ENCODE results near the gene CLK3. TPM values are rescaled to one million over a fixed set of nuclear protein-coding genes. Genes with fewer than 3 reads are reported as not detected.
"Not testable (repeated sequence)": the region's sequence is repeated elsewhere in the genome, so short reads cannot be mapped to it uniquely, and the experiment has no call there.

The CLK3 gene
- total RNA-seq, 1 donor from 2014 or later: 76.0 TPM

DNA sequence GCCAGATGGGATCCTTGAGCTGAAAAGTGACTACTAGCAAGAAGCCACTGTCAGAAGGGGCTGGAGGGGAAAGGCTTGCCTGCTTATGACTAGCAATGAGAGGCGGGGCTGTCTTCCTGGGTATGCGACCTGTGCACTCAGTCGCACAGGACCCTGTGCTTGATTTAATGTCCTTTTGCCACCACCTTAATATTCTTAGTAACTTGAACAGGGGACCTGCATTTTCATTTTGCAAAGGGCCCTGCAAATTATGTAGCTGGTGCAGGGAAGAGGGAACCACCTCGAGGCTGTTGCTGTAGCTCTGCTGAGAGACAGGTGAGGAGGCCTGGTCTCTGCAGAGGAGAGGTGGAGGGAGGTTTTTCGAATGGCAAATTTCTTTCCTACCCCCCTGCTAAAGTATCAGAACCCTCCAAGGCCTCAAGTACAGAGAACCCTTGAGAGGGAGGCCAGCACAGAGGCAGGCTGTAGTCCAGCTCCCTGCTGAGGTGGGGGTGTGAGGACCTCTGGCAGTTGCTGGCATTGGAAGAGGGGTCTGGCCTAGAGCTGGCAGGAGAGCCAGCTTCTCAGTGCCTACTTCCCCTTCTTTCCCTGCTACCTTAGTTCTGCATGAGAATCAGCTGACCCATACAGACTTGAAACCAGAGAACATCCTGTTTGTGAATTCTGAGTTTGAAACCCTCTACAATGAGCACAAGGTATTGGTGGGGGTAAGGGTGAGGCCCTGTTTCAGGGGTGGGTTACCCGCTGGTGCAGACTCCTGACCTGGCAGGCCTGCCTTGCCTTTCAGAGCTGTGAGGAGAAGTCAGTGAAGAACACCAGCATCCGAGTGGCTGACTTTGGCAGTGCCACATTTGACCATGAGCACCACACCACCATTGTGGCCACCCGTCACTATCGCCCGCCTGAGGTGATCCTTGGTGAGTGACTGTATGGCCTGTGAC, 11.4 kb downstream of the CLK3 start:
- H3K4me1 Mint-ChIP-seq (ENCODE audit: low read depth): no peaks in the 10 kb centered on the region
- TF ChIP-seq, protein P1, sequence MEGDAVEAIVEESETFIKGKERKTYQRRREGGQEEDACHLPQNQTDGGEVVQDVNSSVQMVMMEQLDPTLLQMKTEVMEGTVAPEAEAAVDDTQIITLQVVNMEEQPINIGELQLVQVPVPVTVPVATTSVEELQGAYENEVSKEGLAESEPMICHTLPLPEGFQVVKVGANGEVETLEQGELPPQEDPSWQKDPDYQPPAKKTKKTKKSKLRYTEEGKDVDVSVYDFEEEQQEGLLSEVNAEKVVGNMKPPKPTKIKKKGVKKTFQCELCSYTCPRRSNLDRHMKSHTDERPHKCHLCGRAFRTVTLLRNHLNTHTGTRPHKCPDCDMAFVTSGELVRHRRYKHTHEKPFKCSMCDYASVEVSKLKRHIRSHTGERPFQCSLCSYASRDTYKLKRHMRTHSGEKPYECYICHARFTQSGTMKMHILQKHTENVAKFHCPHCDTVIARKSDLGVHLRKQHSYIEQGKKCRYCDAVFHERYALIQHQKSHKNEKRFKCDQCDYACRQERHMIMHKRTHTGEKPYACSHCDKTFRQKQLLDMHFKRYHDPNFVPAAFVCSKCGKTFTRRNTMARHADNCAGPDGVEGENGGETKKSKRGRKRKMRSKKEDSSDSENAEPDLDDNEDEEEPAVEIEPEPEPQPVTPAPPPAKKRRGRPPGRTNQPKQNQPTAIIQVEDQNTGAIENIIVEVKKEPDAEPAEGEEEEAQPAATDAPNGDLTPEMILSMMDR (IDR thresholded peaks at IDR 0.05; ENCODE audit: unreplicated experiment): no peak
- peaks cover 11% of the 10 kb centered on the region for H3K36me3 Mint-ChIP-seq (ENCODE audit: insufficient read depth)
- no peaks in the 10 kb centered on the region for H3K9me3 Mint-ChIP-seq (ENCODE audit: low read depth)
- no peak overlapping the region for H3K4me3 Mint-ChIP-seq (ENCODE audit: low read depth)
- no peak for DNase-seq (ENCODE audit: low spot score, unreplicated experiment)
- H3K27me3 Mint-ChIP-seq: no peaks in the 10 kb centered on the region
- H3K27ac Mint-ChIP-seq: no peak overlapping the region

DNA sequence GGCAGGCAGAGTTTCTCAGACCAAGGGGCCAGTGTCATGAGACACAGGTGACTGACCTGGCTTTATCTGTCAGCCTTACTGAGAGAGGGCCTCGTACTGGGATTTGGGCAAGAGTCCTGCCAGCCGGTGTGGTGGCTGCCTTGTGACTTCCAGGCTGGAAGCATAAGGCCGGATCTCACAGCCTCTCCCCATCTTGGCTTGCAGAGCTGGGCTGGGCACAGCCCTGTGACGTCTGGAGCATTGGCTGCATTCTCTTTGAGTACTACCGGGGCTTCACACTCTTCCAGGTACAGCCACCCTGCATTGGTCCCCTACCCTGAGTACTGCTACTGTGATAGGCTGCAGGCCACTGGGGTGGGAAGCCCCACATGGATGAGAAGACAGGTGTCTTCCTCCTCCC, 12.1 kb downstream of the CLK3 start:
- Mint-ChIP-seq H3K27ac (no peak overlapping the region), H3K4me3 (ENCODE audit: low read depth) (no peak overlapping the region), H3K4me1 (ENCODE audit: low read depth) (no peaks in the 10 kb centered on the region), H3K9me3 (ENCODE audit: low read depth) (no peaks in the 10 kb centered on the region), H3K36me3 (ENCODE audit: insufficient read depth) (peaks cover 10% of the 10 kb centered on the region), H3K27me3 (no peaks in the 10 kb centered on the region)
- DNase-seq (ENCODE audit: low spot score, unreplicated experiment): no peak
- TF ChIP-seq, protein P1 (IDR thresholded peaks at IDR 0.05; ENCODE audit: unreplicated experiment): no peak

GRCh38 chr15:74628199-74628598, 12.6 kb downstream of the CLK3 start:
- no peaks in the 10 kb centered on the region for H3K4me1 Mint-ChIP-seq (ENCODE audit: low read depth)
- no peaks in the 10 kb centered on the region for H3K9me3 Mint-ChIP-seq (ENCODE audit: low read depth)
- H3K27me3 Mint-ChIP-seq: no peaks in the 10 kb centered on the region
- no peak for DNase-seq (ENCODE audit: low spot score, unreplicated experiment)
- no peak overlapping the region for H3K4me3 Mint-ChIP-seq (ENCODE audit: low read depth)
- peaks cover 10% of the 10 kb centered on the region for H3K36me3 Mint-ChIP-seq (ENCODE audit: insufficient read depth)
- TF ChIP-seq, protein P1 (IDR thresholded peaks at IDR 0.05; ENCODE audit: unreplicated experiment): no peak
- no peak overlapping the region for H3K27ac Mint-ChIP-seq

DNA sequence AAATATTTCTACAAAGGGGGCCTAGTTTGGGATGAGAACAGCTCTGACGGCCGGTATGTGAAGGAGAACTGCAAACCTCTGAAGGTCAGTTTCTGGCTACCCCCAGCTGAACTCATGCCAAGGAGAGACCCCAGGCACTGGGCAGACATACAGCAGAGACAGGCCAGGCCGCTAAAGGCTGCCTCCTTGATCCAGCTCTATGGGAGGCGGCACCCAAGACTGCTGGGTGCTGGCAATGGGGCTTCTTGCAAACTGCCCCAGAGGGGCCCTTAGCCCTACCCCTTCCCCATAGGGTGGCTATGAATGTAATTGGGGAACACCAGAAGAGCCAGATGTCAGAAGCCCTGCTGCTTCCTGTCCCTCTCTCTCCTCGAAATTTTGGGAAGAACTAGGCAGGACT, 13.3 kb downstream of the CLK3 start:
- no peak overlapping the region for H3K27ac Mint-ChIP-seq
- H3K4me3 Mint-ChIP-seq (ENCODE audit: low read depth): no peak overlapping the region
- no peaks in the 10 kb centered on the region for H3K9me3 Mint-ChIP-seq (ENCODE audit: low read depth)
- TF ChIP-seq, protein P1 (IDR thresholded peaks at IDR 0.05; ENCODE audit: unreplicated experiment): no peak
- H3K36me3 Mint-ChIP-seq (ENCODE audit: insufficient read depth): peaks cover 10% of the 10 kb centered on the region
- H3K27me3 Mint-ChIP-seq: no peaks in the 10 kb centered on the region
- no peaks in the 10 kb centered on the region for H3K4me1 Mint-ChIP-seq (ENCODE audit: low read depth)
- DNase-seq (ENCODE audit: low spot score, unreplicated experiment): no peak

DNA sequence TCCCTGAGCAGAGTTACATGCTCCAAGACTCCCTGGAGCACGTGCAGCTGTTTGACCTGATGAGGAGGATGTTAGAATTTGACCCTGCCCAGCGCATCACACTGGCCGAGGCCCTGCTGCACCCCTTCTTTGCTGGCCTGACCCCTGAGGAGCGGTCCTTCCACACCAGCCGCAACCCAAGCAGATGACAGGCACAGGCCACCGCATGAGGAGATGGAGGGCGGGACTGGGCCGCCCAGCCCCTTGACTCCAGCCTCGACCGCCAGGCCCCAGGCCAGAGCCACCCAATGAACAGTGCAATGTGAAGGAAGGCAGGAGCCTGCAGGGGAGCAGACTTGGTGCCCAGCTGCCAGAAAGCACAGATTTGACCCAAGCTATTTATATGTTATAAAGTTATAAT, 14.1 kb downstream of the CLK3 start:
- not testable (repeated sequence) for DNase-seq (ENCODE audit: low spot score, unreplicated experiment); H3K36me3 Mint-ChIP-seq (ENCODE audit: insufficient read depth); H3K27me3 Mint-ChIP-seq

More for the DNA sequence above, 14.1 kb downstream of the CLK3 start:
- not testable (repeated sequence) for H3K4me1 Mint-ChIP-seq (ENCODE audit: low read depth); H3K9me3 Mint-ChIP-seq (ENCODE audit: low read depth); H3K27ac Mint-ChIP-seq; H3K4me3 Mint-ChIP-seq (ENCODE audit: low read depth)

All from progenitor cell of endocrine pancreas (in vitro differentiated cells).